Measurements from ENCODE around the gene CEP128.

GRCh38 chr14:80456209-80456608, 485.3 kb downstream of the CEP128 start:
- TF ChIP-seq POLR2AphosphoS5 (IDR thresholded peaks at IDR 0.05; ENCODE audit: low read depth, low read length) = no peak
- TF ChIP-seq JUND (IDR thresholded peaks at IDR 0.05) = no peak
- TF ChIP-seq CTCF (IDR thresholded peaks at IDR 0.05) = no peak
- TF ChIP-seq EP300 (IDR thresholded peaks at IDR 0.05; ENCODE audit: borderline replicate concordance in 1 of 2, low read depth in 1 of 2, low read length in 1 of 2) = no peak
- TF ChIP-seq GABPA (IDR thresholded peaks at IDR 0.05; ENCODE audit: low read depth) = no peak
- TF ChIP-seq MEF2A (IDR thresholded peaks at IDR 0.05; ENCODE audit: borderline replicate concordance, low read depth) = no peak
- TF ChIP-seq, protein P1, sequence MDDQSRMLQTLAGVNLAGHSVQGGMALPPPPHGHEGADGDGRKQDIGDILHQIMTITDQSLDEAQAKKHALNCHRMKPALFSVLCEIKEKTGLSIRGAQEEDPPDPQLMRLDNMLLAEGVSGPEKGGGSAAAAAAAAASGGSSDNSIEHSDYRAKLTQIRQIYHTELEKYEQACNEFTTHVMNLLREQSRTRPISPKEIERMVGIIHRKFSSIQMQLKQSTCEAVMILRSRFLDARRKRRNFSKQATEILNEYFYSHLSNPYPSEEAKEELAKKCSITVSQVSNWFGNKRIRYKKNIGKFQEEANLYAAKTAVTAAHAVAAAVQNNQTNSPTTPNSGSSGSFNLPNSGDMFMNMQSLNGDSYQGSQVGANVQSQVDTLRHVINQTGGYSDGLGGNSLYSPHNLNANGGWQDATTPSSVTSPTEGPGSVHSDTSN (IDR thresholded peaks at IDR 0.05) = no peak
- no peak for TF ChIP-seq EZH2phosphoT487 (IDR thresholded peaks at IDR 0.05; ENCODE audit: borderline replicate concordance, low read depth)

Data from SK-N-SH (cell line).